HepG2 (cell line): ENCODE data around the gene ARF4.

Source experiments
- CTCF ChIP-seq: sonication (generic); formaldehyde crosslinking; IDR thresholded peaks from 2 replicates; pipeline ENCODE4 v1.5.0; 2020; ENCODE audit warnings: mild to moderate bottlenecking, missing genetic modification reagents, moderate library complexity
- TCF7 ChIP-seq: sonication (generic); IDR thresholded peaks from 2 replicates; pipeline ENCODE4 v1.6.1; 2016; ENCODE audit warnings: antibody characterized with exemption, low read depth

DNA sequence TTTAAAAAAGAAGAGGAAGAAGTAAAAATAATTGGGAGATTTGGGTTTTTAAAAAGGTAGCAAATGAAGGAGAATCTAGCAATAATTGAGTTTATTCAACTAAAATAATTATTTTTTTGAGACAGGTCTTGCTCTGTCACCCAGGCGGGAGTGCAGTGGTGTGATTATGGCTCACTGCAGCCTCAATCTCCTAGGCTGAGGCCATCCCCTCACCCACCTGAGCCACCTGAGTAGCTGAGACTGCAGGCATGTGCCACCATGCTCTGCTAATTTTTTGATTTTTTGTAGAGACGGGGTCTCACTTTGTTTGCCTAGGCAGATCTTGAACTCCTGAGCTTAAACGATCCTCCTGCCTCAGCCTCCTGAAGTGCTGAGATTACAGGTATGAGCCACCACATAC, 27.7 kb upstream of the ARF4 start:
- TF ChIP-seq CTCF (CRISPR knock-in tag) (no peak), TCF7 (no peak)
